A673 (cell line): ENCODE data around the gene BRPF3.

Source experiments
- CTCF ChIP-seq: fragments of 300-800, 200-600 bp; sonication (generic); conservative IDR thresholded peaks from 2 replicates; pipeline ENCODE4 v1.5.1; 2017; ENCODE audit warnings: low read depth, mild to moderate bottlenecking, antibody characterized with exemption, low read length, moderate library complexity, mixed read lengths
- EZH2 ChIP-seq: fragments of 200-600 bp; sonication (generic); IDR thresholded peaks from 2 replicates; pipeline ENCODE4 v1.6.1; 2017; ENCODE audit warnings: borderline replicate concordance, low read depth, mild to moderate bottlenecking, mixed read lengths, antibody characterized with exemption, low read length; ENCODE audit not compliant: poor library complexity, severe bottlenecking

GRCh38 chr6:36209606-36210005, 13.1 kb downstream of the BRPF3 start:
- no peak for TF ChIP-seq CTCF
- TF ChIP-seq EZH2 = no peak
